Measurements from ENCODE around the gene CAMSAP1. TPM values are rescaled to one million over a fixed set of nuclear protein-coding genes. Genes with fewer than 3 reads are reported as not detected.

Gene CAMSAP1
- total RNA-seq, 1 experiment from 2014 or later, result 24.8 TPM

DNA sequence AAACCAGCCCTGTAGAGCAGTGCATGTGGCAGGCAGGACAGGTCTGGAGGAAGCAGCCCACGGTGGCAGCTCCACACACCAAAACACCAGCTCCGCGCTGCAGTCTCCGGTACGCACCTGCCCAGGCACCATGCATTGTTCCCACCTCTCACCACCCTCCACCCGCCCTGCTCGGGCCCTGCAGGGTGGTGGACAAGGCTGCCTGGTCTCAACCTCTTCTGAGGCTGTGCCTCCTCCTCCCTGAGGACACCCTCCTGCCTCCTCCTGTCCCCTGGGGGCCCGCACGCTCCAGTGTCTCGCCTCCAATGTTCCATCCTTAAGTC lies 109.1 kb downstream of the CAMSAP1 start:
- Histone ChIP-seq H3K27ac (ENCODE audit: low read length) (no peak overlapping the region), H3K9me3 (ENCODE audit: control insufficient read depth, insufficient read depth, low read depth, low read length) (no peaks in the 10 kb centered on the region), H3K4me1 (ENCODE audit: control insufficient read depth, insufficient read depth, low read length) (no peaks in the 10 kb centered on the region), H3K36me3 (ENCODE audit: control insufficient read depth, insufficient read depth, low read length) (no peaks in the 10 kb centered on the region), H3K27me3 (ENCODE audit: control insufficient read depth, insufficient read depth, low read length) (no peaks in the 10 kb centered on the region), H3K4me3 (ENCODE audit: low read depth in 2 of 2, low read length in 2 of 2) (no peak overlapping the region)
- BruUV-seq (replicated peaks), result no TSS peak
- in situ Hi-C loops (cut with HindIII; ENCODE audit: low pct_unique_long_range_greater_than_20kb, low sequenced_read_pairs), result no loop called here
- ChIA-PET POLR2A (no interaction called here), CTCF (no interaction called here)
- DNase-seq (ENCODE audit: low read depth, low spot score) (no peak), ATAC-seq (no peak)
- intact Hi-C loops (cut with micrococcal nuclease; ENCODE audit: unreplicated experiment), result no loop called here
- TF ChIP-seq TCF7L2 (IDR thresholded peaks at IDR 0.05; ENCODE audit: low read depth, low read length) (no peak), POLR2AphosphoS5 (IDR thresholded peaks at IDR 0.05; ENCODE audit: low read depth, low read length) (no peak), SIN3A (IDR thresholded peaks at IDR 0.05; ENCODE audit: borderline replicate concordance, insufficient read depth, low read depth, low read length) (no peak)
- TF ChIP-seq, protein P1, sequence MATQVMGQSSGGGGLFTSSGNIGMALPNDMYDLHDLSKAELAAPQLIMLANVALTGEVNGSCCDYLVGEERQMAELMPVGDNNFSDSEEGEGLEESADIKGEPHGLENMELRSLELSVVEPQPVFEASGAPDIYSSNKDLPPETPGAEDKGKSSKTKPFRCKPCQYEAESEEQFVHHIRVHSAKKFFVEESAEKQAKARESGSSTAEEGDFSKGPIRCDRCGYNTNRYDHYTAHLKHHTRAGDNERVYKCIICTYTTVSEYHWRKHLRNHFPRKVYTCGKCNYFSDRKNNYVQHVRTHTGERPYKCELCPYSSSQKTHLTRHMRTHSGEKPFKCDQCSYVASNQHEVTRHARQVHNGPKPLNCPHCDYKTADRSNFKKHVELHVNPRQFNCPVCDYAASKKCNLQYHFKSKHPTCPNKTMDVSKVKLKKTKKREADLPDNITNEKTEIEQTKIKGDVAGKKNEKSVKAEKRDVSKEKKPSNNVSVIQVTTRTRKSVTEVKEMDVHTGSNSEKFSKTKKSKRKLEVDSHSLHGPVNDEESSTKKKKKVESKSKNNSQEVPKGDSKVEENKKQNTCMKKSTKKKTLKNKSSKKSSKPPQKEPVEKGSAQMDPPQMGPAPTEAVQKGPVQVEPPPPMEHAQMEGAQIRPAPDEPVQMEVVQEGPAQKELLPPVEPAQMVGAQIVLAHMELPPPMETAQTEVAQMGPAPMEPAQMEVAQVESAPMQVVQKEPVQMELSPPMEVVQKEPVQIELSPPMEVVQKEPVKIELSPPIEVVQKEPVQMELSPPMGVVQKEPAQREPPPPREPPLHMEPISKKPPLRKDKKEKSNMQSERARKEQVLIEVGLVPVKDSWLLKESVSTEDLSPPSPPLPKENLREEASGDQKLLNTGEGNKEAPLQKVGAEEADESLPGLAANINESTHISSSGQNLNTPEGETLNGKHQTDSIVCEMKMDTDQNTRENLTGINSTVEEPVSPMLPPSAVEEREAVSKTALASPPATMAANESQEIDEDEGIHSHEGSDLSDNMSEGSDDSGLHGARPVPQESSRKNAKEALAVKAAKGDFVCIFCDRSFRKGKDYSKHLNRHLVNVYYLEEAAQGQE (IDR thresholded peaks at IDR 0.05; ENCODE audit: insufficient read depth in 1 of 2, low read depth in 2 of 2, low read length in 1 of 2), result no peak
- TF ChIP-seq, protein P2, sequence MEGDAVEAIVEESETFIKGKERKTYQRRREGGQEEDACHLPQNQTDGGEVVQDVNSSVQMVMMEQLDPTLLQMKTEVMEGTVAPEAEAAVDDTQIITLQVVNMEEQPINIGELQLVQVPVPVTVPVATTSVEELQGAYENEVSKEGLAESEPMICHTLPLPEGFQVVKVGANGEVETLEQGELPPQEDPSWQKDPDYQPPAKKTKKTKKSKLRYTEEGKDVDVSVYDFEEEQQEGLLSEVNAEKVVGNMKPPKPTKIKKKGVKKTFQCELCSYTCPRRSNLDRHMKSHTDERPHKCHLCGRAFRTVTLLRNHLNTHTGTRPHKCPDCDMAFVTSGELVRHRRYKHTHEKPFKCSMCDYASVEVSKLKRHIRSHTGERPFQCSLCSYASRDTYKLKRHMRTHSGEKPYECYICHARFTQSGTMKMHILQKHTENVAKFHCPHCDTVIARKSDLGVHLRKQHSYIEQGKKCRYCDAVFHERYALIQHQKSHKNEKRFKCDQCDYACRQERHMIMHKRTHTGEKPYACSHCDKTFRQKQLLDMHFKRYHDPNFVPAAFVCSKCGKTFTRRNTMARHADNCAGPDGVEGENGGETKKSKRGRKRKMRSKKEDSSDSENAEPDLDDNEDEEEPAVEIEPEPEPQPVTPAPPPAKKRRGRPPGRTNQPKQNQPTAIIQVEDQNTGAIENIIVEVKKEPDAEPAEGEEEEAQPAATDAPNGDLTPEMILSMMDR (IDR thresholded peaks at IDR 0.05), result no peak

DNA sequence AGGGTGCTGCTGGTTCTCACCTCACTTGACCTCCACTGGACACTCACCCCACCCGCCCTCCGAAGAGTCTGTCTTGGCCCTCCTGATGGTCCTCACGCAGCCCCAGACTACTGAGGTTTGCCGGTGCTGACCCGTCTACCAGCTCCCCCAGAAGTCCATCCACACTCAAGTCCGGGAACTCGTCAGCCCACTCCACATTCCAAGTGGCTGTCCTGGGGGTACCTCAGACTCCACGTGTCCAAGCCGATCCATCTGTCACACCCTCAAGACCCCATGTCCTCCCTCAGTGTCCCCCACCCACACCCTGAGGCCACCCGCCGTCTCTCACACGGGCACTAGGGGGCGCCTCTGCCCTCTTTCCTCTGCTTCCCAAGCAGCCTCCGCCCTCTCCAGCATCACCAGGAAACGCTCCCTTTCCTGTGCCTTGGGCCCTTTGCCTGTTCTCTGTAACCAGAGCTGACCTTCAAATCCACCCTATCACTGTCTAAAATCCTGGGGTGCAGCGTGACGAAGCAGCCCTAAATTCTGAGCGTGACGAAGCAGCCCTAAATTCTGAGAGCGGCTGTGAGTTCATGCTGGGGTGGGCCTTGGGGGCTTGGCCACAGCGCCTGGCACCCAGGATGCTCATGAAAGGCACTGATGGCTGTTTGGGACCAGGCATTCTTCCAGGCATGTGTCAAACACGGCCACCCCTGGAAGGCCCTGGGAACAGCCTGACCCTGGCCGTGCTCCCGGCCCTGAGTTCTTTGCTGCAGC lies 109.7 kb downstream of the CAMSAP1 start:
- BruUV-seq (replicated peaks), result no TSS peak
- in situ Hi-C loops (cut with HindIII; ENCODE audit: low pct_unique_long_range_greater_than_20kb, low sequenced_read_pairs), result no loop called here
- CTCF ChIA-PET, result interaction anchor here (0.7 kb wide), 1 partner anchor 163 kb away, joined by 3 read pairs; no protein-coding TSS in a partner anchor

More for the DNA sequence above, 109.7 kb downstream of the CAMSAP1 start:
- H3K4me3 ChIP-seq (ENCODE audit: low read depth in 2 of 2, low read length in 2 of 2), result no peak overlapping the region
- H3K9me3 ChIP-seq (ENCODE audit: control insufficient read depth, insufficient read depth, low read depth, low read length), result no peaks in the 10 kb centered on the region
- no peaks in the 10 kb centered on the region for H3K36me3 ChIP-seq (ENCODE audit: control insufficient read depth, insufficient read depth, low read length)
- H3K27ac ChIP-seq (ENCODE audit: low read length), result no peak overlapping the region
- no peak for DNase-seq (ENCODE audit: low read depth, low spot score)
- POLR2A ChIA-PET, result no interaction called here
- no peaks in the 10 kb centered on the region for H3K4me1 ChIP-seq (ENCODE audit: control insufficient read depth, insufficient read depth, low read length)
- no peak for TF ChIP-seq SIN3A (IDR thresholded peaks at IDR 0.05; ENCODE audit: borderline replicate concordance, insufficient read depth, low read depth, low read length)
- TF ChIP-seq, protein P2 (IDR thresholded peaks at IDR 0.05), result peak; percentile 88
- intact Hi-C loops (cut with micrococcal nuclease; ENCODE audit: unreplicated experiment), result no loop called here
- ATAC-seq, result peak; percentile 87
- no peaks in the 10 kb centered on the region for H3K27me3 ChIP-seq (ENCODE audit: control insufficient read depth, insufficient read depth, low read length)
